Epithelial cell of esophagus (primary cell): ENCODE results near the gene SPRY2.
A peak's percentile ranks its signal among the peaks of the same experiment; 100 is the strongest.
"Not testable (repeated sequence)": the region's sequence is repeated elsewhere in the genome, so short reads cannot be mapped to it uniquely, and the experiment has no call there.

ENCODE experiments used
- DNase-seq: peaks from one replicate; pipeline ENCODE4 v3.0.0; 2010; ENCODE audit warnings: low read depth
- H3K4me3 ChIP-seq: 2 replicates; pipeline ENCODE4 v1.5.1; 2011; ENCODE audit warnings: mild to moderate bottlenecking, low read length, control low read depth
- TF ChIP-seq, protein P1 (sequence below): IDR thresholded peaks from 2 replicates; pipeline ENCODE4 v1.5.1; 2011; ENCODE audit warnings: low read depth, mild to moderate bottlenecking, low read length, control low read depth, inconsistent platforms; ENCODE audit not compliant: insufficient read depth; ENCODE audit errors: missing control alignments

SPRY2 gene

GRCh38 chr13:80348750-80349149 is 7.8 kb upstream of the SPRY2 start:
- no peak for DNase-seq
- TF ChIP-seq, protein P1, sequence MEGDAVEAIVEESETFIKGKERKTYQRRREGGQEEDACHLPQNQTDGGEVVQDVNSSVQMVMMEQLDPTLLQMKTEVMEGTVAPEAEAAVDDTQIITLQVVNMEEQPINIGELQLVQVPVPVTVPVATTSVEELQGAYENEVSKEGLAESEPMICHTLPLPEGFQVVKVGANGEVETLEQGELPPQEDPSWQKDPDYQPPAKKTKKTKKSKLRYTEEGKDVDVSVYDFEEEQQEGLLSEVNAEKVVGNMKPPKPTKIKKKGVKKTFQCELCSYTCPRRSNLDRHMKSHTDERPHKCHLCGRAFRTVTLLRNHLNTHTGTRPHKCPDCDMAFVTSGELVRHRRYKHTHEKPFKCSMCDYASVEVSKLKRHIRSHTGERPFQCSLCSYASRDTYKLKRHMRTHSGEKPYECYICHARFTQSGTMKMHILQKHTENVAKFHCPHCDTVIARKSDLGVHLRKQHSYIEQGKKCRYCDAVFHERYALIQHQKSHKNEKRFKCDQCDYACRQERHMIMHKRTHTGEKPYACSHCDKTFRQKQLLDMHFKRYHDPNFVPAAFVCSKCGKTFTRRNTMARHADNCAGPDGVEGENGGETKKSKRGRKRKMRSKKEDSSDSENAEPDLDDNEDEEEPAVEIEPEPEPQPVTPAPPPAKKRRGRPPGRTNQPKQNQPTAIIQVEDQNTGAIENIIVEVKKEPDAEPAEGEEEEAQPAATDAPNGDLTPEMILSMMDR = no peak
- H3K4me3 ChIP-seq = no peak overlapping the region

DNA sequence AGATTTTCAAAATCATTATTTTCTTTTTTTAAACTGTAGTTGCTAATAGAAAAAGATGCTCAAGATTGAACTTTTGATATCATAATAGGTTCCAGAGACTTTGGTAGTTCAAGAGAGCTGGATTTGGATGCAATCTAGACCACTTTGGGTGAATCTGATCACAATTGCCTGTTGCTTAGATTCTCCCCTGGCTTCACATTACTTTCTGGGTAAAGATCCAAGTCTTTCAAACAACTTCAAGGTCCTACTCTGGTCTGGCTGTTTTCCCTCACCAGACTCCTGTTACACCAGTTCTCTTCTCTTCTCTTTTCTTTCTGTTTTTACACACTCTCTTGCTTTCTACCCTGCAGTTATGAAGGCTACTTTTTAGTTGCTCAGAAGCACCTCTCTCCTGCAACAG is 7.4 kb upstream of the SPRY2 start:
- TF ChIP-seq, protein P1 = no peak
- no peak for DNase-seq

DNA sequence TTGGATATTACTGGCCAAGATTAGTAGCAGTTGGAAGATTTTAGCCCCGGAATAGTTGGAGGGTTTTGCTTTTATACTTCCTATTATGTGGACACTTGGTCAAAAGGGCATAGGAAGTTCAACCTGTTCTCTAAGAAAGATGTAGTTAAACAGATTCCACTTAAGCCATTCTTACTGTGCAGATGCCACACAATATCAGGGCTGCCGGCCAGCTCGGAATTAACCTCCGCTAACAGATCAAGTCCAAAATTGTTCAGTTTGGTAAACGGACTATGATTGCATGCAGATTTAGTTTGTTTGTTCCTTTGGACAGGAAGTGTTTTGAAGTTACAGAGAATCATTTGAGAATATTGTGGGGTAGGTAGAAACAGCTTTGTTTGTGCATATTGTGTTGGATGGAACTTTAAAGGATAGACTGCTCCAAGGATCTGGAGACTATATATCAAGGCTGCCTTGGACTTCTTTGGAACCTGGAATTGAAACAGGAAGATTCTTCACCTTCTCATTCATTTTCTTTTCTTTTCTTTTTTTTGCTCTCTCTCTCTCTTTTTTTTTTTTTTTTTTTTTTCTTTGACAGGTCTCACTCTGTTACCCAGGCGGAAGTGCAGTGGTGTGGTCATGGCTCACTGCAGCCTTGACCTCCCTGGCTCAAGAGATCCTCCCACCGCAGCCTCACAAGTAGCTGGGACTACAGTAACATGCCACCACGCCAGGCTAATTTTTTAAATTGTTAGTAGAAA is 5.0 kb upstream of the SPRY2 start:
- H3K4me3 ChIP-seq = no peak overlapping the region
- TF ChIP-seq, protein P1 = no peak
- DNase-seq = no peak

More for the DNA sequence above, 7.4 kb upstream of the SPRY2 start:
- H3K4me3 ChIP-seq = no peak overlapping the region

DNA sequence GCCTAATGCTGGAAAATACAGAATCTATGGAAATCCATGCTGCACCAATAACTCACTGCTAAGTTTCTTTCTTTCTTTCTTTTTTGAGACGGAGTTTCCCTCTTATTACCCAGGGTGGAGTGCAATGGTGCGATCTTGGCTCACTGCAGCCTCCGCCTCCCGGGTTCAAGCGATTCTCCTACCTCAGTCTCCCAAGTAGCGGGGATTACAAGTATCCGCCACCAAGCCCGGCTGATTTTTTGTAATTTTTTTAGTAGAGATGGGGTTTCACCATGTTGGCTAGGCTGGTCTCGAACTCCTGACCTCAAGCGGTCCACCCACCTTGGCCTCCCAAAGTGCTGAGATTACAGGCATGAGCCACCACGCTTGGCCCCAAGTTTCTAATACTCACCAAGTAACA is 3.1 kb upstream of the SPRY2 start:
- not testable (repeated sequence) for DNase-seq, H3K4me3 ChIP-seq

- TF ChIP-seq, protein P1 = peak; percentile 54
- H3K4me3 ChIP-seq = peak overlapping the region; percentile 90
- DNase-seq = peak; percentile 78
These were observed 1.8 kb upstream of the SPRY2 start for GRCh38 chr13:80342471-80343371.

DNA sequence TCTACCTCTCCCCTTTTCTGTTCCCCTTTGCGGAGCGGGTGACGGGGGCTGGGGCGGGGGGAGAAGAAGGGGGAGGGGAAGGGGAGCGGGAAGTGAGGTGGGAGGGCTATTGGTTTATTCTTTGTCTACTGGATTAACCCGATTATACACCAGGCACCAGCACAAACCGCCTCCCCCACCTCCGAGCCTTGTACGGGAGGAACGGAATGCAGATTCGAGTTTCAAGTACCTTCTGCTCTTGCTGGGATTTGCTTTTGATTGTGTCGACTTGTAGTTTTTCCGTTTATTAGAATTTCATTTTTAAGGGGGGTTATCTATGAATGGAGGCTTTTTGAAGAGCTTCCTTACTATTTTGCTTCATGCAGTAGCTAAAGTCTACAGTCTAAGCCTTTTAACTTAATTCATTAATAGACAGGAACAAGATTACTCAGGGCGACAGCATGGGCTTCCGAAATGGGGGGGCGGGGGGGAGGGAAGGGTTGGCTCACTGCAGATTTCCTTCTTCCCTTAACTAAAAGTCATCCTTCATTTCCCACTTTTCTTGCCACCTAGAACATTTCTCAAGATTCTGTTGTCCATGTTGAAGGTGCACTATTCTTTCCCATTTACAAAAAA is 937 bp upstream of the SPRY2 start:
- TF ChIP-seq, protein P1 = no peak
- H3K4me3 ChIP-seq = peak overlapping the region; percentile 90
- peak; percentile 33 for DNase-seq

- TF ChIP-seq, protein P1 = no peak
- H3K4me3 ChIP-seq = peak overlapping the region; percentile 90
- DNase-seq = peak; percentile 70
These were observed 250 bp downstream of the SPRY2 start for GRCh38 chr13:80340651-80341100.
